B cell (primary cell): ENCODE data around the gene CPED1. TPM values are rescaled to one million over a fixed set of nuclear protein-coding genes. Genes with fewer than 3 reads are reported as not detected.

Experiments used
- ATAC-seq: fragments of 200-7000 bp; cut with Tn5 transposase; one replicate; pipeline ENCODE4 v1.10.0; 2021; ENCODE audit warnings: low read depth, mild to moderate bottlenecking, moderate number of reproducible peaks, moderate library complexity
- CTCF ChIA-PET: fragments of 350-600 bp; sonication (Branson Sonifier 250); formaldehyde crosslinking; loops from one replicate; lab custom pipeline; 2021; ENCODE audit warnings: antibody characterized with exemption, inconsistent platforms; lab: Charles Lee
- POLR2A ChIA-PET: fragments of 350-600 bp; sonication (Branson Sonifier 250); formaldehyde crosslinking; loops from one replicate; lab custom pipeline; 2021; ENCODE audit warnings: antibody characterized with exemption; lab: Charles Lee
- DNase-seq: peaks from one replicate; pipeline ENCODE4 v3.0.0; 2013
- H2AFZ ChIP-seq: 2 replicates; pipeline ENCODE4 v1.6.1; 2012; ENCODE audit warnings: mild to moderate bottlenecking, low read depth, low read length; ENCODE audit not compliant: insufficient read depth, poor library complexity, severe bottlenecking
- H3K27ac ChIP-seq, 2 donors: 1 replicate in 1 of 2; 2 replicates in 1 of 2; pipeline ENCODE4 v1.5.1; 2012 to 2013; ENCODE audit warnings: low read length in 2 of 2, mild to moderate bottlenecking in 2 of 2, moderate library complexity in 1 of 2
- H3K27me3 ChIP-seq, 4 experiments: fragments of 200-600 bp in 1 of 4; sonication (generic) in 1 of 4; replicated peaks in 1 of 4; 1 replicate in 2 of 4; 2 replicates in 2 of 4; pipeline versions ENCODE4 v1.6.1 to v1.7.0; 2013 to 2016; ENCODE audit warnings: low read length in 3 of 4, mild to moderate bottlenecking in 2 of 4, mixed read lengths in 1 of 4, moderate library complexity in 1 of 4; ENCODE audit not compliant: insufficient read depth in 4 of 4, control insufficient read depth in 3 of 4; ENCODE audit errors: control extremely low read depth in 1 of 4
- H3K36me3 ChIP-seq, 2 experiments: replicated peaks in 1 of 2; 1 replicate in 1 of 2; 2 replicates in 1 of 2; pipeline versions ENCODE4 v1.6.1 to v1.7.1; 2013; ENCODE audit warnings: low read length in 1 of 2; ENCODE audit not compliant: insufficient read depth in 2 of 2, control insufficient read depth in 1 of 2; ENCODE audit errors: control extremely low read depth in 1 of 2, extremely low read depth in 1 of 2
- H3K4me1 ChIP-seq, 2 donors: fragments of 200-600 bp in 1 of 2; sonication (generic) in 1 of 2; 1 replicate in 1 of 2; 2 replicates in 1 of 2; pipeline versions ENCODE4 v1.5.1 to v1.6.1; 2013 to 2017; ENCODE audit warnings: low read length in 2 of 2; ENCODE audit not compliant: control insufficient read depth in 2 of 2, insufficient read depth in 2 of 2
- H3K4me2 ChIP-seq: replicated peaks from 2 replicates; pipeline ENCODE3; 2012; ENCODE audit warnings: mild to moderate bottlenecking, low read depth, low read length; ENCODE audit not compliant: poor library complexity, severe bottlenecking
- H3K4me3 ChIP-seq, 5 experiments: fragments of 200-600 bp in 1 of 5; sonication (generic) in 1 of 5; 1 replicate in 3 of 5; 2 replicates in 2 of 5; pipeline versions ENCODE4 v1.5.1 to v1.7.0; 2011 to 2016; ENCODE audit warnings: low read length in 4 of 5, mild to moderate bottlenecking in 4 of 5, low read depth in 2 of 5, control low read depth in 1 of 5, moderate library complexity in 1 of 5; ENCODE audit not compliant: insufficient read depth in 1 of 5; ENCODE audit errors: control extremely low read depth in 1 of 5, extremely low read depth in 1 of 5
- H3K79me2 ChIP-seq: fragments of 200-600 bp; sonication (generic); one replicate; pipeline ENCODE4 v1.6.0; 2016; ENCODE audit warnings: low read length; ENCODE audit not compliant: control insufficient read depth, insufficient read depth
- H3K9ac ChIP-seq: fragments of 200-600 bp; sonication (generic); 2 replicates; pipeline ENCODE4 v1.6.1; 2017; ENCODE audit warnings: mild to moderate bottlenecking, low read length, moderate library complexity
- H3K9me3 ChIP-seq, 3 donors: one replicate each; pipeline versions ENCODE4 v1.6.1 to v1.7.1; 2013; ENCODE audit warnings: low read length in 2 of 3; ENCODE audit not compliant: control insufficient read depth in 2 of 3, insufficient read depth in 1 of 3; ENCODE audit errors: control extremely low read depth in 1 of 3
- H4K20me1 ChIP-seq: 2 replicates; pipeline ENCODE4 v1.6.0; 2012; ENCODE audit warnings: mild to moderate bottlenecking, low read length; ENCODE audit not compliant: insufficient read depth, control insufficient read depth, poor library complexity, severe bottlenecking
- H3K27ac Mint-ChIP-seq: one replicate; pipeline ENCODE4 v1.8.0; 2021; ENCODE audit warnings: mixed read lengths
- H3K27me3 Mint-ChIP-seq: one replicate; pipeline ENCODE4 v1.8.0; 2021; ENCODE audit warnings: mixed read lengths
- H3K4me1 Mint-ChIP-seq: one replicate; pipeline ENCODE4 v1.8.0; 2021; ENCODE audit warnings: mixed read lengths
- H3K4me3 Mint-ChIP-seq: one replicate; pipeline ENCODE4 v1.8.0; 2021; ENCODE audit warnings: mixed read lengths
- H3K9me3 Mint-ChIP-seq: one replicate; pipeline ENCODE4 v1.8.0; 2022; ENCODE audit warnings: mixed read lengths; ENCODE audit not compliant: insufficient read depth
- EZH2 ChIP-seq: IDR thresholded peaks from 2 replicates; pipeline ENCODE4 v1.6.1; 2012; ENCODE audit warnings: borderline replicate concordance, low read depth, mild to moderate bottlenecking, moderate library complexity, low read length; ENCODE audit not compliant: insufficient read depth, poor library complexity, severe bottlenecking
- WGBS: methylation state at CpG from one replicate; pipeline ENCODE4 v1.1.5; 2013; ENCODE audit warnings: missing lambda C conversion rate; ENCODE audit not compliant: insufficient coverage; 5-methylcytosine and 5-hydroxymethylcytosine counted together
- intact Hi-C: fragments of 100-400 bp; cut with micrococcal nuclease; formaldehyde crosslinking; loops from one replicate; pipeline ENCODE4 v1.10.0; 2022
- polyA plus RNA-seq: library from polyadenylated mRNA; depleted of rRNA; stranded (reverse); fragments of >200 nt; gene quantifications from 2 replicates; pipeline ENCODE4 v1.2.3, GENCODE V29; 2012
- total RNA-seq, 2 donors: library from RNA; stranded (reverse); fragments of 120-200 nt in 1 of 2; gene quantifications; 1 replicate in 1 of 2; 2 replicates in 1 of 2; pipeline versions ENCODE4 v1.2.3 to v1.2.4, GENCODE V29; 2013 to 2022
- TF ChIP-seq, protein P1 (sequence below): fragments of 200-600 bp; IDR thresholded peaks from one replicate; pipeline ENCODE4 v1.8.0; 2022; ENCODE audit warnings: antibody characterized with exemption, mild to moderate bottlenecking

The CPED1 gene
- total and polyA plus RNA-seq, 2 donors (not counting 1 experiment from before 2014, with no cell fraction given): 0.44 to 3.8 TPM

DNA sequence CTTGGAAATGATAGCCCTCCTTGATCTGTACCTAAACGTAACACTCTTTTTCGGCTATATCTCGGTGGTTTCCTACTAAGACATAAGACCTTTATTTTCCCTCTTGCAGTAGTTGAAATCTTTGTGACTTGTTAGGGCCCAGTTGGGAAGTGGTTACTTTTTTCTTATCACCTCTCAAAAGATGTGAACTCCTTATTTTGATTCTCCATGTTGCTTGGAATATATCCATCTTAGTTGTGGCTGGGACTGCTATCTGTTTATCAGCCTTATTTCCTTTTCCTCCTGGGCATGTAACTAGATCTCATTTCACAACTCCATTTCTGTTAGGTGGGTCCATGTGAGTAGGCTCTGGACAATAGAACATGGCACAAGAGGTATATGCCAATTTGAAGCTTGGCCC is 4.1 kb upstream of the CPED1 start:
- Histone ChIP-seq H3K4me1 (peaks cover 17 to 20% of the 10 kb centered on the region in 2 donors), H3K36me3 (no peaks in the 10 kb centered on the region), H3K4me3 (no peak overlapping the region), H3K9me3 (no peaks in the 10 kb centered on the region), H3K9ac (no peak overlapping the region), H3K27me3 (peaks cover 0 to 10% (median 8%) of the 10 kb centered on the region in 4 experiments), H3K4me2 (no peak overlapping the region), H3K27ac (no peak overlapping the region), H2AFZ (no peak overlapping the region), H3K79me2 (no peaks in the 10 kb centered on the region), H4K20me1 (no peaks in the 10 kb centered on the region)
- POLR2A ChIA-PET: no interaction called here
- no peak for DNase-seq
- no peak overlapping the region for H3K4me3 Mint-ChIP-seq
- intact Hi-C loops: no loop called here
- H3K27ac Mint-ChIP-seq: no peak overlapping the region
- no peaks in the 10 kb centered on the region for H3K9me3 Mint-ChIP-seq
- TF ChIP-seq, protein P1, sequence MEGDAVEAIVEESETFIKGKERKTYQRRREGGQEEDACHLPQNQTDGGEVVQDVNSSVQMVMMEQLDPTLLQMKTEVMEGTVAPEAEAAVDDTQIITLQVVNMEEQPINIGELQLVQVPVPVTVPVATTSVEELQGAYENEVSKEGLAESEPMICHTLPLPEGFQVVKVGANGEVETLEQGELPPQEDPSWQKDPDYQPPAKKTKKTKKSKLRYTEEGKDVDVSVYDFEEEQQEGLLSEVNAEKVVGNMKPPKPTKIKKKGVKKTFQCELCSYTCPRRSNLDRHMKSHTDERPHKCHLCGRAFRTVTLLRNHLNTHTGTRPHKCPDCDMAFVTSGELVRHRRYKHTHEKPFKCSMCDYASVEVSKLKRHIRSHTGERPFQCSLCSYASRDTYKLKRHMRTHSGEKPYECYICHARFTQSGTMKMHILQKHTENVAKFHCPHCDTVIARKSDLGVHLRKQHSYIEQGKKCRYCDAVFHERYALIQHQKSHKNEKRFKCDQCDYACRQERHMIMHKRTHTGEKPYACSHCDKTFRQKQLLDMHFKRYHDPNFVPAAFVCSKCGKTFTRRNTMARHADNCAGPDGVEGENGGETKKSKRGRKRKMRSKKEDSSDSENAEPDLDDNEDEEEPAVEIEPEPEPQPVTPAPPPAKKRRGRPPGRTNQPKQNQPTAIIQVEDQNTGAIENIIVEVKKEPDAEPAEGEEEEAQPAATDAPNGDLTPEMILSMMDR: no peak
- TF ChIP-seq EZH2: no peak
- H3K4me1 Mint-ChIP-seq: peaks cover 18% of the 10 kb centered on the region
- WGBS: no CpG with 5 or more reads among the region's 3 CpGs
- no peak for ATAC-seq
- peaks cover 33% of the 10 kb centered on the region for H3K27me3 Mint-ChIP-seq
- CTCF ChIA-PET: interaction anchor here (1.0 to 7.3 kb wide), 4 partner anchors 9 to 97 kb away, joined by 3 to 85 read pairs (median 3); no protein-coding TSS in a partner anchor

DNA sequence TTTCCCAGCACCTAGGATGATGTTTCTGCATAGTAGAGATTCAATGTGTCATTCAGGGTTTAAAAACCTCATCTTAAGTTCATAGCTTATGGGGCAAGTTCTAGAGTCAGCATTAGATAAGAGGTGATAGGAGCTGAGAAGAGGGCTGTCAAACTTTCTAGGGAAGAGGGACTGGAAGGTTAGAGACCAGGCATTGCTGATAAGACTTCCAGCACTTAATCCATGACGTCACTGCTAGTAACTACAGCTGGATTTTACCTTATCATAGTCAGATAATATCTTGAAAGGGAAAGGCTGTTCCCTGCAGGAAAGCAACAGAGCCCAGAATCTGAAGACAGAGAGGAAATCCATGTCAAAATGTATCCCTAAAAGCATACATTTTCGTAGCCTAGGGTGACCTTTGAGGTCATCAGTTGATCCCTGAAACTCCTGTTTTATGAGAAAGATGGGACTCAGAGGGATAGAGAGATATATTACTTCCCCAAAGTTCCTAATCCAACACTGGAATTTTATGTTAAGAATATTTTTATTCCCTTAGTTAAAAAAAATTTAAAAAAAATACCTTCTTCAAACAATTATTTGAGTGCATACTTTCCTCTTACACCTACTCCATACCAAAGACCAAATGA is 3.3 kb upstream of the CPED1 start:
- H3K9me3 ChIP-seq: no peaks in the 10 kb centered on the region
- H4K20me1 ChIP-seq: no peaks in the 10 kb centered on the region
- no peak overlapping the region for H3K4me3 ChIP-seq
- H3K27me3 ChIP-seq: peaks cover 0 to 15% (median 13%) of the 10 kb centered on the region in 4 experiments
- CTCF ChIA-PET: interaction anchor here (1.0 to 7.3 kb wide), 6 partner anchors 10 to 179 kb away, joined by 3 to 85 read pairs (median 4); no protein-coding TSS in a partner anchor
- no peaks in the 10 kb centered on the region for H3K36me3 ChIP-seq
- WGBS: 57% methylated on average over 1 of the region's 2 CpGs
- intact Hi-C loops: loop anchor here (5.0 kb wide), 2 partner anchors 412 to 562 kb away; partner anchors contain the start of gene FAM3C
- TF ChIP-seq EZH2: no peak
- TF ChIP-seq, protein P1: no peak
- Mint-ChIP-seq H3K27ac (no peak overlapping the region), H3K4me1 (peaks cover 21% of the 10 kb centered on the region), H3K4me3 (no peak overlapping the region), H3K9me3 (no peaks in the 10 kb centered on the region), H3K27me3 (peaks cover 40% of the 10 kb centered on the region)
- H3K27ac ChIP-seq: no peak overlapping the region
- H3K79me2 ChIP-seq: no peaks in the 10 kb centered on the region
- DNase-seq (no peak), ATAC-seq (no peak)
- H3K9ac ChIP-seq: no peak overlapping the region
- H3K4me1 ChIP-seq: peaks cover 20 to 24% of the 10 kb centered on the region in 2 donors
- no peak overlapping the region for H3K4me2 ChIP-seq
- POLR2A ChIA-PET: no interaction called here
- no peak overlapping the region for H2AFZ ChIP-seq
